Measurements from ENCODE around the gene ZBTB45.

- TF ChIP-seq GATA3 (IDR thresholded peaks at IDR 0.05; ENCODE audit: low read depth, low read length) (no peak), GATA2 (IDR thresholded peaks at IDR 0.05; ENCODE audit: low read depth, low read length) (no peak)
These were observed 51.3 kb downstream of the ZBTB45 start for GRCh38 chr19:58468216-58468839.

Data from SH-SY5Y (cell line).